Thymus (tissue), 11 donors: ENCODE data around the gene ADH6. TPM values are rescaled to one million over a fixed set of nuclear protein-coding genes. Genes with fewer than 3 reads are reported as not detected.

Experiments used
- DNase-seq, 9 donors: peaks; one replicate each; pipeline ENCODE4 v3.0.0-alpha.2; 2013; ENCODE audit warnings: low spot score in 9 of 9, low read depth in 6 of 9, missing footprints in 1 of 9
- H3K27ac ChIP-seq, 2 donors: one replicate each; pipeline ENCODE4 v1.5.1; 2013; ENCODE audit warnings: control low read depth in 1 of 2, low read depth in 1 of 2, low read length in 1 of 2, mild to moderate bottlenecking in 1 of 2, moderate library complexity in 1 of 2
- H3K27me3 ChIP-seq, 2 donors: one replicate each; pipeline ENCODE4 v1.5.1; 2013; ENCODE audit warnings: low read length in 1 of 2; ENCODE audit not compliant: control insufficient read depth in 2 of 2, insufficient read depth in 1 of 2
- H3K36me3 ChIP-seq, 2 donors: one replicate each; pipeline ENCODE4 v1.5.1; 2013; ENCODE audit warnings: low read length in 1 of 2, mild to moderate bottlenecking in 1 of 2, moderate library complexity in 1 of 2; ENCODE audit not compliant: control insufficient read depth in 2 of 2, insufficient read depth in 2 of 2
- H3K4me1 ChIP-seq, 2 donors: one replicate each; pipeline ENCODE4 v1.5.1; 2013; ENCODE audit warnings: low read length in 2 of 2; ENCODE audit not compliant: control insufficient read depth in 2 of 2, insufficient read depth in 2 of 2
- H3K4me3 ChIP-seq, 2 donors: one replicate each; pipeline ENCODE4 v1.5.1; 2013; ENCODE audit warnings: low read length in 2 of 2, control low read depth in 1 of 2, mild to moderate bottlenecking in 1 of 2
- H3K9me3 ChIP-seq, 2 donors: one replicate each; pipeline ENCODE4 v1.5.1; 2013; ENCODE audit warnings: low read length in 1 of 2, mild to moderate bottlenecking in 1 of 2; ENCODE audit not compliant: control insufficient read depth in 2 of 2, insufficient read depth in 1 of 2
- WGBS: extraction: QIAGEN DNeasy Blood & Tissue Kit; methylation state at CpG from one replicate; pipeline ENCODE4 v1.1.7; 2013; 5-methylcytosine and 5-hydroxymethylcytosine counted together
- polyA plus RNA-seq: library from polyadenylated mRNA; stranded (reverse); fragments of 200-250 nt; gene quantifications from one replicate; pipeline ENCODE4 v1.2.3, GENCODE V29; 2013
- total RNA-seq: library from RNA; stranded (reverse); fragments of 120-200 nt; gene quantifications from one replicate; pipeline ENCODE4 v1.2.4, GENCODE V29; 2013
- donor health status: healthy.

Gene ADH6
- total and polyA plus RNA-seq, 2 donors, result 0.09 to 1.5 TPM

- H3K36me3 ChIP-seq, result no peaks in the 10 kb centered on the region
- 96% methylated on average over 1 of the region's 1 CpG for WGBS
These were observed 39.4 kb downstream of the ADH6 start for GRCh38 chr4:99179626-99180025.

GRCh38 chr4:99179178-99179577, 39.9 kb downstream of the ADH6 start:
- Histone ChIP-seq H3K27me3 (no peaks in the 10 kb centered on the region), H3K4me1 (no peaks in the 10 kb centered on the region), H3K27ac (no peak overlapping the region), H3K4me3 (no peak overlapping the region), H3K9me3 (peaks cover 0 to 4% of the 10 kb centered on the region in 2 donors), H3K36me3 (no peaks in the 10 kb centered on the region)
- WGBS, result 77% methylated on average over 2 of the region's 2 CpGs
- DNase-seq, result no peak

More at GRCh38 chr4:99179626-99180025, 39.4 kb downstream of the ADH6 start:
- DNase-seq, result no peak
- H3K4me1 ChIP-seq, result no peaks in the 10 kb centered on the region
- no peaks in the 10 kb centered on the region for H3K27me3 ChIP-seq
- H3K27ac ChIP-seq, result no peak overlapping the region
- no peak overlapping the region for H3K4me3 ChIP-seq
- peaks cover 0 to 4% of the 10 kb centered on the region in 2 donors for H3K9me3 ChIP-seq

- Histone ChIP-seq H3K4me3 (no peak overlapping the region), H3K36me3 (no peaks in the 10 kb centered on the region), H3K27ac (no peak overlapping the region), H3K9me3 (no peaks in the 10 kb centered on the region), H3K27me3 (no peaks in the 10 kb centered on the region), H3K4me1 (no peaks in the 10 kb centered on the region)
- WGBS, result 73% methylated on average over 2 of the region's 2 CpGs
- no peak for DNase-seq
These were observed 52.5 kb downstream of the ADH6 start for GRCh38 chr4:99166544-99166943.

GRCh38 chr4:99165978-99166377, 53.1 kb downstream of the ADH6 start:
- Histone ChIP-seq H3K4me3 (no peak overlapping the region), H3K27ac (no peak overlapping the region), H3K36me3 (no peaks in the 10 kb centered on the region), H3K27me3 (no peaks in the 10 kb centered on the region), H3K4me1 (no peaks in the 10 kb centered on the region), H3K9me3 (no peaks in the 10 kb centered on the region)
- DNase-seq, result no peak
- WGBS, result 94% methylated on average over 1 of the region's 1 CpG

GRCh38 chr4:99161373-99162099, 57.5 kb downstream of the ADH6 start:
- Histone ChIP-seq H3K9me3 (no peaks in the 10 kb centered on the region), H3K27me3 (no peaks in the 10 kb centered on the region), H3K4me3 (no peak overlapping the region), H3K4me1 (no peaks in the 10 kb centered on the region), H3K27ac (no peak overlapping the region), H3K36me3 (no peaks in the 10 kb centered on the region)
- DNase-seq, result no peak
- WGBS, result 97% methylated on average over 3 of the region's 3 CpGs

GRCh38 chr4:99159699-99160098, 59.3 kb downstream of the ADH6 start:
- no peak for DNase-seq
- Histone ChIP-seq H3K27me3 (no peaks in the 10 kb centered on the region), H3K9me3 (no peaks in the 10 kb centered on the region), H3K36me3 (no peaks in the 10 kb centered on the region), H3K27ac (no peak overlapping the region), H3K4me3 (no peak overlapping the region), H3K4me1 (no peaks in the 10 kb centered on the region)
- WGBS, result 83% methylated on average over 1 of the region's 1 CpG

GRCh38 chr4:99157478-99157935, 61.5 kb downstream of the ADH6 start:
- H3K9me3 ChIP-seq, result no peaks in the 10 kb centered on the region
- H3K27me3 ChIP-seq, result no peaks in the 10 kb centered on the region
- H3K4me1 ChIP-seq, result no peaks in the 10 kb centered on the region
- H3K36me3 ChIP-seq, result no peaks in the 10 kb centered on the region
- 94% methylated on average over 3 of the region's 3 CpGs for WGBS
- no peak overlapping the region for H3K27ac ChIP-seq
- no peak overlapping the region for H3K4me3 ChIP-seq
- no peak for DNase-seq

- WGBS, result 91% methylated on average over 1 of the region's 1 CpG
- no peaks in the 10 kb centered on the region for H3K36me3 ChIP-seq
These were observed 62.1 kb downstream of the ADH6 start for GRCh38 chr4:99156992-99157391.

GRCh38 chr4:99154658-99155342, 64.2 kb downstream of the ADH6 start:
- no peaks in the 10 kb centered on the region for H3K36me3 ChIP-seq
- no peaks in the 10 kb centered on the region for H3K4me1 ChIP-seq
- no peaks in the 10 kb centered on the region for H3K27me3 ChIP-seq
- H3K27ac ChIP-seq, result no peak overlapping the region
- 97% methylated on average over 4 of the region's 4 CpGs for WGBS
- no peaks in the 10 kb centered on the region for H3K9me3 ChIP-seq
- H3K4me3 ChIP-seq, result no peak overlapping the region
- DNase-seq, result no peak

More at GRCh38 chr4:99156992-99157391, 62.1 kb downstream of the ADH6 start:
- Histone ChIP-seq H3K9me3 (no peaks in the 10 kb centered on the region), H3K27me3 (no peaks in the 10 kb centered on the region), H3K27ac (no peak overlapping the region), H3K4me3 (no peak overlapping the region), H3K4me1 (no peaks in the 10 kb centered on the region)
- no peak for DNase-seq
